Measurements from ENCODE around the gene TALDO1.

DNA sequence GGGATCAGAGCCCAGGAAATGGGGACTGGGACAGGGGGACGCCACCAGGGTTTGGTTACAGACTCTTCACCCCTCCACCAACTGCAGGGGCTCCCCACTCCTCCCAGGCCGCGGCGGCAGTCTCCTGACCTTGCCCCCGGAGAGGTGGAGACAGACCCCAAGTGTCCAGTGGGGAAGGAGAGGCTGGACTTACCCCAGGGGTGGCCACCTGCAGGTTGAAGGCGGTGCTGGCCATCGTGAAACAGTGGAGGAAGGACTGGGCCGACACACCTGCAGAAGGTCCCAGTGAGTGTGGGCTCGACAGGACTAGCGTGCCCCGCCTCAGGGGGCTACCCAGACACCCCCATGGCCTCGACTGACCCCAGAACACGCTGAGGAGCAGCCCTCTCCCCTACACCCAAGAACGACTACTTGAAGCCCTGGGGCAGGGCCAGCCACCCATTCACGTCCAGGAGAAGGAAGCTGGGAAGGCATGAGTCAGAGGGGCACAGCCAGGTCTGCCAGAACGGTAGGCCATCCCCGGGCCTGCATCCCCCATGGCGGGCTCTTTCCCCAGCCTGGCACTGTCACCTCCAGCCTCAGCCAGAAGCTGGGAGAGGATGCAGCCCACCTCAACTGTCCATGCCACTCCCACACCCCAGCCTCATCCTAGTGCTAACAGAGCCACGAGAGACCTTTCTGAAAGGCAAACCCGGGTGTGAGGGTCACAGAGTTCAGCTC, 27.8 kb downstream of the TALDO1 start:
- TF ChIP-seq, protein P1, sequence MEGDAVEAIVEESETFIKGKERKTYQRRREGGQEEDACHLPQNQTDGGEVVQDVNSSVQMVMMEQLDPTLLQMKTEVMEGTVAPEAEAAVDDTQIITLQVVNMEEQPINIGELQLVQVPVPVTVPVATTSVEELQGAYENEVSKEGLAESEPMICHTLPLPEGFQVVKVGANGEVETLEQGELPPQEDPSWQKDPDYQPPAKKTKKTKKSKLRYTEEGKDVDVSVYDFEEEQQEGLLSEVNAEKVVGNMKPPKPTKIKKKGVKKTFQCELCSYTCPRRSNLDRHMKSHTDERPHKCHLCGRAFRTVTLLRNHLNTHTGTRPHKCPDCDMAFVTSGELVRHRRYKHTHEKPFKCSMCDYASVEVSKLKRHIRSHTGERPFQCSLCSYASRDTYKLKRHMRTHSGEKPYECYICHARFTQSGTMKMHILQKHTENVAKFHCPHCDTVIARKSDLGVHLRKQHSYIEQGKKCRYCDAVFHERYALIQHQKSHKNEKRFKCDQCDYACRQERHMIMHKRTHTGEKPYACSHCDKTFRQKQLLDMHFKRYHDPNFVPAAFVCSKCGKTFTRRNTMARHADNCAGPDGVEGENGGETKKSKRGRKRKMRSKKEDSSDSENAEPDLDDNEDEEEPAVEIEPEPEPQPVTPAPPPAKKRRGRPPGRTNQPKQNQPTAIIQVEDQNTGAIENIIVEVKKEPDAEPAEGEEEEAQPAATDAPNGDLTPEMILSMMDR (IDR thresholded peaks at IDR 0.05; ENCODE audit: low read length) = no peak
- no peak for TF ChIP-seq EZH2 (IDR thresholded peaks at IDR 0.05; ENCODE audit: borderline replicate concordance, low read length)
